NCI-H510A (cell line): ENCODE data around the gene PRDM16.

Experiments used
- DNase-seq: peaks from one replicate; lab custom pipeline; 2025; lab: John Stamatoyannopoulos, UW

PRDM16 gene

DNA sequence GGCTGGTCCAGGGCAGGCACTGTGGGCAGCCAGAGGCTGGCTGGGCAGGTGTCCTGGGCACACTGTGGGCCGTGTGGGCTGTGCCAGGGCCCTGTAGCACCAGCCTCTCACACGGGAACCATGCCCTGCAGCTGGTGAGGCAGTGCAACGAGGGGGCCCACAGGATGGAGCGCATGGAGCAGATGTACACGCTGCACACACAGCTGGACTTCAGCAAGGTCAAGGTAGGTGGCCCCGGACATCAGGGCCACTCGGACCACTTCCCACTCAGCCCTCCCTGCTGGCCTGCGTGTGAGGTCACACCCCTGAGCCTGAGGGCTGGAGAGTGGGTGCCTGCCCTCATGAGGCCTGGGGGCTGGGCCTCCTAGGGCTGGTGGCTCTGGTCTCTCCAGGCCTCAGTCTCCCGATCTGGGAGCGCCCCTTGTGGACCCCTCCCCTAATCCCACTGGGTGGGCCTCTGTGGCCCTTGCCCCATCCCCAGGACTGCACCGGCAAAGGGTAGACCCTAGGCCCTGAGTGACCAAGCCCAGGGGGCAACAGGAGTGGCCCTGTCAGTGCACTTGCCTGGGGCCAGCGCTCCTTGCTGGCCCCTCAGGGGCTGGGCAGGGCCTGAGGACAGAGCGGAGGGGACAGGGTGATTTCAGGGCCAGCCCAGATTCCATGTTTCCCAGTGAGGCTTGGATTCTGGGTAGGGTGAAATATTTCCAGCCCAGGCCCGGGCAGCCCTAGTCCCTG is 407.0 kb downstream of the PRDM16 start:
- DNase-seq = no peak

GRCh38 chr1:3476666-3477065 is 407.7 kb downstream of the PRDM16 start:
- DNase-seq = no peak

DNA sequence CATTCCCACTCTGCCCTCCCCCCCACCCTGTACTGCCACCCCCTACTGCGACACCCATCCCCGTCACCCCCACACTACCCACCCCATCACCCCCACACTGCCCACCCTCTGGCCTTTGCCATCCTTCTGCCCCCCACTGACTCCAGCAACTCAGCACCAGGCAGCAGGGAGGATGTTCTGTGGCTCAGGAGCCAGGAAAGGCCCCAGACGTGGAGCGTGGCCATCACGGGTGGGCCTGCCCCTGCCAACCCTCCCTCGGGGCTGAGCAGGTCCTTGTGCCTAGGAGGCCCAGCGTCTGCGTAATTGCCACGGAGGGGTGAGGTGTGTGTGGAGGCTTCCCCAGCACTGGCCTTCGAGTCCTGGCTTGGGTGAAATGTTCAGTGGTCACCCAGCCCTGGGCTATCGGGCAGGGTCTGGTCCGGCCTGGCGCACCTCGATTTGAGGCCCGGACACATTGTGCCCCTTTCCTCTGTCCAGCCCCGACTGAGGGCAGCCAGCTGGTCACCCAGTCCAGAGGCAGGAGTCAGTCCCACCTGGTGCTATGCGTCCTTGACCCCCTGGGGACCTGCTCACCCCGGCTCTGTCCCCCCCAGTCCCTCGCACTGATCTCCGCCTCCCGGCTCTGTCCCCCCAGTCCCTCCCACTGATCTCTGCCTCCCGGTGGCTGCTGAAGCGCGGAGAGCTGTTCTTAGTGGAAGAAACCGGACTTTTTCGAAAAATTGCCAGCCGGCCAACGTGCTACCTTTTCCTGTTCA is 408.4 kb downstream of the PRDM16 start:
- no peak for DNase-seq

DNA sequence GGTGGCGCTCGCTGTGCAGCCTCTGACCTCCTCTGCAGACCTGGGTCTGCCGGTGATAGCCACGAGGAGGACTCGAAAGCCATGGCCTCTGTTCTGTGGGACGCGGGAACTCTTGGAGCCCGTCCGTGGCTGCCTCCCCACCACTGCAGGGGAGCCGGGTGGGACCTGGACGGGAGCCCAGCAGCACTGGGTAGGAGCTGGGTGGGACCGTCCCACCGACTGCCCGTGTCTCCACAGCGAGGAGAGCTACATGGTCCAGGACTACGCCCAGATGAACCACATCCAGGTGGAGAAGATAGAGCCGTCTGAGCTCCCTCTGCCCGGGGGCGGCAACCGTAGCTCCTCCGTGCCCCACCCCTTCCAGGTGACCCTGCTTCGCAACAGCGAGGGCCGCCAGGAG is 409.2 kb downstream of the PRDM16 start:
- no peak for DNase-seq

GRCh38 chr1:3479511-3480368 is 410.7 kb downstream of the PRDM16 start:
- DNase-seq = no peak

GRCh38 chr1:3480369-3480719 is 411.3 kb downstream of the PRDM16 start:
- DNase-seq = no peak

DNA sequence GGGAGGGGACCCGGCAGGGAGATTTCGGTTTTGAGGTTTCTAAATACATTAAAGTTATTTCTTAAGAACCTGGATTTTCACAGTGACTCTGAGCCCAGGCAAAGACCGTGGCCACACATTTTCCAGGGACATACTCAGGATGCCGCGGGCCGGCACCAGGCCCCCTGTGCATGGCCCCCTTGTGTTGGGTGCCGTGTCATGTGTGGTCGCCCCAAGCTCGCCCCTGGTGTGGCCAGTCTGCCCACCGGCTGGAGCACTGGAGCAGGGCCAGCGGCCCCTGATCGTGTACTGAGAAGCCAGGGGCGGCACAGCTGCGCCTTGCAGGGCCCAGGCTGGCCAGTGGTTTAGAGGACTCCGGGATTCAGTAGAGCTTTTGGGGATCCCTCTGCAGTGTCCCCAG is 412.0 kb downstream of the PRDM16 start:
- DNase-seq = no peak

DNA sequence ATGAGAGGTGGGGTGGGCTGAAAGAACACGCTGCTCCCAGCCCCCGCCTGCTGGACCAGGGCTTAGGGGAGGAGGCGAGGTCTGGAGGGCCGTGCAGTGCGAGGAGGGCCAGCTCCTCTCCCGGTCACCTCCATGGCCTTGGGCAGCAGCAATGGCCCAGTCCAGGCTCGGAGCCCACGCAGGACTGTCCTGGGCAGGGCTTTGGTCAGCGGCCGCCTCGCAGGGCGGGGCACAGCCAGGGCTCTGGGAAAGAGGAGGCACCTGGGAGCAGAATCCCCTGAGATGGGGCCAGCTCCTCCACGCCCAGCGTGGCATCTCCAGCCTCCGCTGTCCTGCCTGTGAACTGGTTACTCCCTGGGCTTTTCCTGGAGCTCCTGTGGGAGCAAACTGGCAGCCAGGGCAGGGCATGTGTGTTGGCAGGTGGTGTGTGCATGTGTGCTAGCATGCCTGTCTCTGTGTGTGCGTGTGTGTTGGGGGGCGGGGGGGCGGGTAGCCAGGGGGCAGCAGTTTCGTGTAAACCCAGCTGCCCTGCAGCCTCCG is 412.9 kb downstream of the PRDM16 start:
- DNase-seq = no peak

GRCh38 chr1:3482378-3482849 is 413.4 kb downstream of the PRDM16 start:
- no peak for DNase-seq

- DNase-seq = no peak
Measured at GRCh38 chr1:3483380-3483779, 414.4 kb downstream of the PRDM16 start.

- no peak for DNase-seq
Measured at GRCh38 chr1:3483801-3484444, 414.9 kb downstream of the PRDM16 start.

DNA sequence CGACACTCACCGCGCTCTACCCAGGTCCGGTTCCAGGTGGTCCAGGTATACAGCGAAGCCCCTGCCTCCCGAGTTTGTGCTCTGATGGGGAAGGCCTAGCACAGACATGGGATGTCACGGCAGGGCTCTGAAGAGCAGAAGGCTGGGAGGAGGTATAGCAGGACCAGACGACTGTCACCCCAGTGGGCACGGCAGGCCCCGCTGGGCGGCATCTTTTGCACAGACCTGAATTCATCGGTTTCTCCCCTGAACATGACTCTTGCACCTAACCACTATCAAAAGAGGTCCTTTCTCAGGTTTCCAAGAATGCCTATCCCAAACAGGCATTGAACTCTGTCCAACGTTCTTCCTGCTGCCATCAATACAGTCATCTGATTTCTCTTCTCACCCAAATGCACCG is 416.0 kb downstream of the PRDM16 start:
- no peak for DNase-seq
